Activated CD8-positive, alpha-beta memory T cell treated with anti-CD3 and anti-CD28 coated beads, Interleukin-2, amount 50 U/mL, for 4 hours (primary cell): ENCODE data around the gene LRP5.
"Not testable (repeated sequence)": the region's sequence is repeated elsewhere in the genome, so short reads cannot be mapped to it uniquely, and the experiment has no call there.

ENCODE experiments used
- DNase-seq: peaks from one replicate; pipeline ENCODE4 v3.0.0-alpha.2; 2020

Gene LRP5

GRCh38 chr11:68471360-68472340 lies 159.3 kb downstream of the LRP5 start:
- DNase-seq = no peak

GRCh38 chr11:68472778-68473177 lies 160.4 kb downstream of the LRP5 start:
- no peak for DNase-seq

- no peak for DNase-seq
Measured at GRCh38 chr11:68473693-68474092, 161.3 kb downstream of the LRP5 start.

- not testable (repeated sequence) for DNase-seq
Measured at GRCh38 chr11:68475626-68476025, 163.2 kb downstream of the LRP5 start.

- no peak for DNase-seq
Measured at GRCh38 chr11:68479390-68479789, 167.0 kb downstream of the LRP5 start.

GRCh38 chr11:68480193-68480592 lies 167.8 kb downstream of the LRP5 start:
- DNase-seq = no peak

GRCh38 chr11:68480852-68481510 lies 168.6 kb downstream of the LRP5 start:
- no peak for DNase-seq

- no peak for DNase-seq
Measured at GRCh38 chr11:68481579-68482240, 169.3 kb downstream of the LRP5 start.

- DNase-seq = no peak
Measured at GRCh38 chr11:68488623-68489022, 176.2 kb downstream of the LRP5 start.

GRCh38 chr11:68495220-68495729 lies 182.9 kb downstream of the LRP5 start:
- no peak for DNase-seq

GRCh38 chr11:68495872-68496271 lies 183.5 kb downstream of the LRP5 start:
- no peak for DNase-seq

GRCh38 chr11:68497761-68498160 lies 185.4 kb downstream of the LRP5 start:
- DNase-seq = no peak

- no peak for DNase-seq
Measured at GRCh38 chr11:68498321-68498720, 185.9 kb downstream of the LRP5 start.
